Measurements from ENCODE around the gene NUP93.

DNA sequence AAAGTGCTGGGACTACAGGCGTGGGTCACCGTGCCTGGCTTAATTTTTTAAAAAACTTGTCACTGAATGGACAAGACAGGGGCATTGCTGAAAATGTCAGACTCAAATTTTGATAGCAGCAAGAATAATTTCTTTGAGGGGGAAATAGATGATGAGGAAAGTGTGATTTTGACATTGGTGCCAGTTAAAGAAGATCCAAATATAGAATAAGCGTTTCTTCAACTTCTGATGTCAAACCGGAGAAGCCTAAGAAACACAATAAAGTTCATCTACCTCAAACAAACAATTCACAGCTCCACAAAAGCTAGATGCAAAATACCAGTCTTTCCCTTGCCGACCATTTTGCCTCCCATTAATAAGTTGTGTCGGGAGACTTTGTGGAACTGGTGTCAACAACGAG lies 43.2 kb upstream of the NUP93 start:
- TF ChIP-seq ZNF174 (tag by site-specific recombination; IDR thresholded peaks at IDR 0.05), result no peak
- TF ChIP-seq CTCF (tag by site-specific recombination; IDR thresholded peaks at IDR 0.05), result no peak
- TF ChIP-seq, protein P1, sequence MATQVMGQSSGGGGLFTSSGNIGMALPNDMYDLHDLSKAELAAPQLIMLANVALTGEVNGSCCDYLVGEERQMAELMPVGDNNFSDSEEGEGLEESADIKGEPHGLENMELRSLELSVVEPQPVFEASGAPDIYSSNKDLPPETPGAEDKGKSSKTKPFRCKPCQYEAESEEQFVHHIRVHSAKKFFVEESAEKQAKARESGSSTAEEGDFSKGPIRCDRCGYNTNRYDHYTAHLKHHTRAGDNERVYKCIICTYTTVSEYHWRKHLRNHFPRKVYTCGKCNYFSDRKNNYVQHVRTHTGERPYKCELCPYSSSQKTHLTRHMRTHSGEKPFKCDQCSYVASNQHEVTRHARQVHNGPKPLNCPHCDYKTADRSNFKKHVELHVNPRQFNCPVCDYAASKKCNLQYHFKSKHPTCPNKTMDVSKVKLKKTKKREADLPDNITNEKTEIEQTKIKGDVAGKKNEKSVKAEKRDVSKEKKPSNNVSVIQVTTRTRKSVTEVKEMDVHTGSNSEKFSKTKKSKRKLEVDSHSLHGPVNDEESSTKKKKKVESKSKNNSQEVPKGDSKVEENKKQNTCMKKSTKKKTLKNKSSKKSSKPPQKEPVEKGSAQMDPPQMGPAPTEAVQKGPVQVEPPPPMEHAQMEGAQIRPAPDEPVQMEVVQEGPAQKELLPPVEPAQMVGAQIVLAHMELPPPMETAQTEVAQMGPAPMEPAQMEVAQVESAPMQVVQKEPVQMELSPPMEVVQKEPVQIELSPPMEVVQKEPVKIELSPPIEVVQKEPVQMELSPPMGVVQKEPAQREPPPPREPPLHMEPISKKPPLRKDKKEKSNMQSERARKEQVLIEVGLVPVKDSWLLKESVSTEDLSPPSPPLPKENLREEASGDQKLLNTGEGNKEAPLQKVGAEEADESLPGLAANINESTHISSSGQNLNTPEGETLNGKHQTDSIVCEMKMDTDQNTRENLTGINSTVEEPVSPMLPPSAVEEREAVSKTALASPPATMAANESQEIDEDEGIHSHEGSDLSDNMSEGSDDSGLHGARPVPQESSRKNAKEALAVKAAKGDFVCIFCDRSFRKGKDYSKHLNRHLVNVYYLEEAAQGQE (tag by site-specific recombination; IDR thresholded peaks at IDR 0.05), result no peak
- no peak for TF ChIP-seq ZBTB8A (tag by site-specific recombination; IDR thresholded peaks at IDR 0.05)
- no peak for TF ChIP-seq ZNF561 (tag by site-specific recombination; IDR thresholded peaks at IDR 0.05; ENCODE audit: borderline replicate concordance)
- TF ChIP-seq SCRT1 (tag by site-specific recombination; IDR thresholded peaks at IDR 0.05; ENCODE audit: borderline replicate concordance), result no peak

All from HEK293 (cell line).